ENCODE data around the gene MLIP.
A peak's percentile ranks its signal among the peaks of the same experiment; 100 is the strongest.
"Not testable (repeated sequence)": the region's sequence is repeated elsewhere in the genome, so short reads cannot be mapped to it uniquely, and the experiment has no call there.

MLIP gene

GRCh38 chr6:54236984-54237383 lies 125.7 kb downstream of the MLIP start:
- DNase-seq: no peak

GRCh38 chr6:54238396-54238795 lies 127.2 kb downstream of the MLIP start:
- DNase-seq: no peak

GRCh38 chr6:54243699-54244098 lies 132.5 kb downstream of the MLIP start:
- DNase-seq: no peak

GRCh38 chr6:54244430-54244829 lies 133.2 kb downstream of the MLIP start:
- DNase-seq: peak in 1 of 3 donors; percentile 12

- DNase-seq: no peak
Observed at GRCh38 chr6:54245265-54245664, 134.0 kb downstream of the MLIP start.

GRCh38 chr6:54248319-54248718 lies 137.1 kb downstream of the MLIP start:
- DNase-seq: no peak

GRCh38 chr6:54248994-54249393 lies 137.8 kb downstream of the MLIP start:
- no peak for DNase-seq

- not testable (repeated sequence) for DNase-seq
Observed at GRCh38 chr6:54249812-54250211, 138.6 kb downstream of the MLIP start.

GRCh38 chr6:54252496-54252895 lies 141.3 kb downstream of the MLIP start:
- DNase-seq: no peak

- DNase-seq: no peak
Observed at GRCh38 chr6:54252916-54253315, 141.7 kb downstream of the MLIP start.

GRCh38 chr6:54254886-54255285 lies 143.6 kb downstream of the MLIP start:
- DNase-seq: no peak

GRCh38 chr6:54255886-54256285 lies 144.6 kb downstream of the MLIP start:
- no peak for DNase-seq

GRCh38 chr6:54260025-54260424 lies 148.8 kb downstream of the MLIP start:
- no peak for DNase-seq

- no peak for DNase-seq
Observed at GRCh38 chr6:54262499-54262898, 151.3 kb downstream of the MLIP start.

GRCh38 chr6:54262971-54263370 lies 151.7 kb downstream of the MLIP start:
- DNase-seq: no peak

GRCh38 chr6:54264581-54265272 lies 153.5 kb downstream of the MLIP start:
- DNase-seq: no peak

GRCh38 chr6:54266400-54266923 lies 155.2 kb downstream of the MLIP start:
- DNase-seq: no peak

GRCh38 chr6:54267798-54268197 lies 156.6 kb downstream of the MLIP start:
- peak; percentile 13 to 29 (median 20) for DNase-seq

- DNase-seq: no peak
Observed at GRCh38 chr6:54273214-54273820, 162.1 kb downstream of the MLIP start.

GRCh38 chr6:54274383-54274782 lies 163.1 kb downstream of the MLIP start:
- DNase-seq: no peak

- DNase-seq: no peak
Observed at GRCh38 chr6:54282186-54282585, 170.9 kb downstream of the MLIP start.

- DNase-seq: no peak
Observed at GRCh38 chr6:54284161-54284860, 173.1 kb downstream of the MLIP start.

- DNase-seq: no peak
Observed at GRCh38 chr6:54285595-54285994, 174.4 kb downstream of the MLIP start.

- no peak for DNase-seq
Observed at GRCh38 chr6:54286141-54286540, 174.9 kb downstream of the MLIP start.

Measured in suppressor macrophage treated with lipopolysaccharide for 1 hour (primary cell).